ENCODE results near the gene ODF2.
"Not testable (repeated sequence)": the region's sequence is repeated elsewhere in the genome, so short reads cannot be mapped to it uniquely, and the experiment has no call there.

The ODF2 gene

GRCh38 chr9:128422783-128423150 lies 33.0 kb upstream of the ODF2 start:
- TF ChIP-seq CTCF (IDR thresholded peaks at IDR 0.05; ENCODE audit: low read depth, low read length) (no peak), MYC (IDR thresholded peaks at IDR 0.05; ENCODE audit: low read depth, low read length) (no peak), MAX (IDR thresholded peaks at IDR 0.05; ENCODE audit: low read depth, low read length) (no peak), POLR2A (IDR thresholded peaks at IDR 0.05; ENCODE audit: extremely low read depth, insufficient read length) (no peak)
- no peak for DNase-seq (ENCODE audit: low read depth)
- no peak overlapping the region for H3K4me3 ChIP-seq (ENCODE audit: low read depth, low read length)

- not testable (repeated sequence) for DNase-seq (ENCODE audit: low read depth); H3K4me3 ChIP-seq (ENCODE audit: low read depth, low read length)
These were observed 32.5 kb upstream of the ODF2 start for GRCh38 chr9:128423356-128423755.

GRCh38 chr9:128424268-128424780 lies 31.5 kb upstream of the ODF2 start:
- H3K4me3 ChIP-seq (ENCODE audit: low read depth, low read length): no peak overlapping the region
- TF ChIP-seq MAX (IDR thresholded peaks at IDR 0.05; ENCODE audit: low read depth, low read length) (no peak), MYC (IDR thresholded peaks at IDR 0.05; ENCODE audit: low read depth, low read length) (no peak), CTCF (IDR thresholded peaks at IDR 0.05; ENCODE audit: low read depth, low read length) (no peak), POLR2A (IDR thresholded peaks at IDR 0.05; ENCODE audit: extremely low read depth, insufficient read length) (no peak)
- no peak for DNase-seq (ENCODE audit: low read depth)

GRCh38 chr9:128428644-128429512 lies 26.9 kb upstream of the ODF2 start:
- TF ChIP-seq POLR2A (IDR thresholded peaks at IDR 0.05; ENCODE audit: extremely low read depth, insufficient read length) (peak; percentile 55), MAX (IDR thresholded peaks at IDR 0.05; ENCODE audit: low read depth, low read length) (peak; percentile 44; the same call in 1 of the 2 replicates), MYC (IDR thresholded peaks at IDR 0.05; ENCODE audit: low read depth, low read length) (peak; percentile 43), CTCF (IDR thresholded peaks at IDR 0.05; ENCODE audit: low read depth, low read length) (no peak)
- H3K4me3 ChIP-seq (ENCODE audit: low read depth, low read length): no peak overlapping the region
- no peak for DNase-seq (ENCODE audit: low read depth)

GRCh38 chr9:128429513-128430086 lies 26.2 kb upstream of the ODF2 start:
- no peak overlapping the region for H3K4me3 ChIP-seq (ENCODE audit: low read depth, low read length)
- no peak for TF ChIP-seq CTCF (IDR thresholded peaks at IDR 0.05; ENCODE audit: low read depth, low read length)
- no peak for TF ChIP-seq POLR2A (IDR thresholded peaks at IDR 0.05; ENCODE audit: extremely low read depth, insufficient read length)
- TF ChIP-seq MAX (IDR thresholded peaks at IDR 0.05; ENCODE audit: low read depth, low read length): no peak
- no peak for TF ChIP-seq MYC (IDR thresholded peaks at IDR 0.05; ENCODE audit: low read depth, low read length)
- no peak for DNase-seq (ENCODE audit: low read depth)

- no peak for TF ChIP-seq MAX (IDR thresholded peaks at IDR 0.05; ENCODE audit: low read depth, low read length)
- TF ChIP-seq CTCF (IDR thresholded peaks at IDR 0.05; ENCODE audit: low read depth, low read length): no peak
- no peak for TF ChIP-seq POLR2A (IDR thresholded peaks at IDR 0.05; ENCODE audit: extremely low read depth, insufficient read length)
- TF ChIP-seq MYC (IDR thresholded peaks at IDR 0.05; ENCODE audit: low read depth, low read length): no peak
- DNase-seq (ENCODE audit: low read depth): no peak
- no peak overlapping the region for H3K4me3 ChIP-seq (ENCODE audit: low read depth, low read length)
These were observed 24.6 kb upstream of the ODF2 start for GRCh38 chr9:128431207-128431606.

All from NB4 (cell line).